ENCODE measurements around the gene IQGAP3.

Gene IQGAP3

DNA sequence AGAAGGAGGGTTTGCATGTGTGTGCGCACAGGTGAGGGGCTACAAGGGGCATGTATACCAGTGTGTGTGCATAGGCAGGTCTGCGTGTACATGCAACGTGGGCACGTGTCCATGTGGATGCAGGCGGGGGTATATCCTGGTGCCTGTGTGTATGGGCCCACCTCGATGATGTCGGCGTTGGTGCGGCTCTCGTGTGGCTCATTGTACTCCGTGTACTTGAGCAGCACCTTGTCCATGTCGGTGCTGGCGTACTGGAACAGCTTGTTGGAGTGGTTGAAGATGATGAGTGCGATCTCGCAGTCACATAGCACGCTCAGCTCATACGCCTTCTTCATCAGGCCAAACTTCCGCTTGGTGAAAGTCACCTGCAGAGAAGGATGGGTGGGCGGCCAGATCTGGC, 90.1 kb downstream of the IQGAP3 start:
- no peak for DNase-seq (ENCODE audit: low read depth in 1 of 2, low spot score in 1 of 2)
- in situ Hi-C loops (cut with HindIII; ENCODE audit: low pct_unique_long_range_greater_than_20kb, low sequenced_read_pairs): no loop called here

DNA sequence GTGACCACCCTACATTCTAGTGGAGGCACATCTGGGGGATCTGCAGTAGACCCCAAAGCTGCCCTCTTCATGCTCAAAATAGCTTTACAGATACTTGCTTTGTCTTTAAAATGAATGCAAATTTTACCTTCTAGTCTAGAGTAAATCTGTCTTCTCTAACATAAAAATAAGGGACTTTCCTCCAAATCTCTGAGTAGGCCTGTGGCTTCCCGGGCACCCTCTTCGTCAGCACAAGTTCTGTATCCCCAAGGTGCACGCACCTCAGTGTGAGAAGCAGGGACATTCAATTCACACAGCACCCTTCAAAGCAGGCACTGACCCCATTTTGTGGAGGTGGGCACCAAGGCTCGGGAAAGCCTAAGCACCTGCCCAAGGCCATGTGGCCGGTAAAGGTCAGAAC, 90.8 kb downstream of the IQGAP3 start:
- TF ChIP-seq JUND (IDR thresholded peaks at IDR 0.05; ENCODE audit: low read depth): no peak
- DNase-seq (ENCODE audit: low read depth in 1 of 2, low spot score in 1 of 2): no peak
- in situ Hi-C loops (cut with HindIII; ENCODE audit: low pct_unique_long_range_greater_than_20kb, low sequenced_read_pairs): no loop called here

More for the DNA sequence above, 90.1 kb downstream of the IQGAP3 start:
- TF ChIP-seq JUND (IDR thresholded peaks at IDR 0.05; ENCODE audit: low read depth): no peak

DNA sequence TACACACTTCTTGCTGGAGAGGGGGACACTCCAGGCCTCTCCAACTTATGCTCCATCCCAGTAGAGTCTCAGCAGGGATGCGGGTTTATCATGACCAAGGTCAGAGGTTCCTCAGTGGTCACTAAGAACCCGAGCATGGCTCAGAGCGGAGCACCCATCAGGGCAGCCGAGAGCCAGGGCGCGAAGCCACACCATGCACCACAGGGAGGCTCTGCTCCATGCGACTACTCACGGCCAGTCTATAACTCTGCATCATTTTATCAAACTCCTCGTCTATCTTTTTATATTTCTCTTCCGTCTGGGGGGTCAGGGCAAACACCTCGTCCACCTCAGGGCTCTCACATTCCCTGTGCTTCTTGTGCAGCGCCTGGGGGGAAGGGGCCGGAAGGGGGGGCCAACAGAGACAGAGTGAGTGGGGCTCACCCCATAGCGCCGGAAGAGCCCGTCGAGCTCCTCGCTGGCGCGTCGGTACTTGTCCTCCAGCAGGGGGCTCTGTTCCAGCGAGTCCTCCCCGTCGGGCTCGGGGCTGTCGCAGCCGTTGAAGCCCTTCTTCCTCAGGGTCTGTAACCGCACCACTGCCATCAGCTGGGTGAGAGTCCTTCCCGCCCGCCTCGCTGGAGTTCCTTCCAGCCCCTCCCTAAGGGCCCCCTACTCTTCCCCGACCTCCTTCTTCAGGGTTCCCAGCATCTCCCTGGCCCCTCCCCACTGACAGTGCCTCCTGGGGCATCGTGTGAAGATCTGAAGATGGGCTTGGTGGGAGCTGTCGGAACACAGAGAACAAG, 91.8 kb downstream of the IQGAP3 start:
- in situ Hi-C loops (cut with HindIII; ENCODE audit: low pct_unique_long_range_greater_than_20kb, low sequenced_read_pairs): no loop called here
- TF ChIP-seq JUND (IDR thresholded peaks at IDR 0.05; ENCODE audit: low read depth): no peak
- no peak for DNase-seq (ENCODE audit: low read depth in 1 of 2, low spot score in 1 of 2)

DNA sequence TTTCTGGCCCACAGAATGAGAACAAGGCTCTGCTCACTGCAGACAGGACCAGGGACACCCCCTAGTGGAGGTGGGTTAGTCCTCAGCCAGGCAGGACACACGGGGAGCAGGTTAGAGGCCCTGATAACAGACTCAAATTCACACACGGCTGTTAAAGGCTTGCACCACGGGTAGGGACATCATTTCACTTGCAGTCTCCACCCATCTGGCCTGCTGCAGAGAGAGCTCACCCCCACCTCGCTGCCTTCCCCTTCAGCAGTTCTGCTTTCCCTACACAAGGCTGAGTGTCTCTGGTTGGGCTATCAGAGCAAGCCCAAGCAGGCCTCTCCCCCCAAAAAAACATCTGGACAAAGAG, 92.4 kb downstream of the IQGAP3 start:
- TF ChIP-seq JUND (IDR thresholded peaks at IDR 0.05; ENCODE audit: low read depth): no peak
- no peak for DNase-seq (ENCODE audit: low read depth in 1 of 2, low spot score in 1 of 2)
- in situ Hi-C loops (cut with HindIII; ENCODE audit: low pct_unique_long_range_greater_than_20kb, low sequenced_read_pairs): no loop called here

DNA sequence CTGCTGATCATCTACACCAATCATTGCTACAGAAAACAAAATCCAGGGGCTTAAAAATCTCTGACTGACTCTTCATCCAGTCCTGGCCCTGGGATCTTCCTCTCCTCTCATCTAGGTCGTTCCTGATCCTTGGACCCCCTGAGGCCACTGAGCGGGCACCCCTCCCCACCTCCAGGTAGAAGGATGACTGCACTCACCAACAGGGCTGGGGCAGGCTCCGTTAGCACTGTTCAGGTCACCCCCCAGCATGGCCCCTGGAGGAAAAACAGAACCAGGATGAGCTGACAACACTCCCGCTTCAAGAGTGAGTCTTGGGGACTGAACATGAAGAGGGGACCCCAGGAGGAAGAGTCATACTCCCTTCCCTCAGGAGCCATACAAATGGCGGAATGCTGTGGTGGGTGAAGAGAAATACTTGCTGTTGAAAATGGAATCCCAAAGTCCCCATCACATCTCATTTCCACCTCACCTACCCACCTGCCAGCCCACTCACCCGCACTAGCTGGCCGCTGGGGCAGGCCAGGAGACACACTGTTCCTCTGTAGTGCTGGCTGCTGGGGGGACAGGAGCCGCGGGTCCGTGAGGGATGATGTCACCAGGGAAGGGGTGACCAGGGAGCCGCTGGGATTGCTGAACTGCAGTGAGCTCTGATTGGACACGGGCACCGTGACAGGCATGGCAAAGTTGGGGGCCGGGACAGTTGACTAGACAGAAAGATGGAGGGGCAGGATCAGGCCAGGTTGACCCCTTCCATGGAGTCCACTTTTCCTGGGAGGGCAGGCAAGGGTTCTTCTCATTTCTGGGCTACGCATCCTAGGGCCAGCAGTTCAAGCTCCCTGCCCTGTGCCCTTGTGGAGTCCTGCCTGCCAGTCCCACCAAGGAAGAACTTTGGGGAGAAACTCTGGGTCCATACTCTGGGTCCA, 93.0 kb downstream of the IQGAP3 start:
- in situ Hi-C loops (cut with HindIII; ENCODE audit: low pct_unique_long_range_greater_than_20kb, low sequenced_read_pairs): no loop called here
- no peak for DNase-seq (ENCODE audit: low read depth in 1 of 2, low spot score in 1 of 2)
- TF ChIP-seq JUND (IDR thresholded peaks at IDR 0.05; ENCODE audit: low read depth): no peak

DNA sequence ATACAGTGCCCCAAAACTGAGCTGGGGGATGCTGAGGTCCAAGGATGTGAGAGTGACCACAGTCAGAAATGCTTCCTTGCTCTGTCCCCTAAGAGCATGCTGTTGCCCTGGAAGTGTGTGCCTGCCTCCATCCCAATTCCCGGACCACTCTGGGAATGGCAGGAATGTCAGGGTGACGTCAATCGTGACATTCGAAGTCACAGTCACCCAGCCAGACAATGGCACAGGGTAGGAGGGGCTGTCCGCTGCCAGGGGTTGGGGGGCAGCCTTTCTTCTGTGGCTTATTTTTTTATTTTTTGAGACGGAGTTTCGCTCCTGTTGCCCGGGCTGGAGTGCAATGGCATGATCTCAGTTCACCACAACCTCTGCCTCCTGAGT, 94.1 kb downstream of the IQGAP3 start:
- no peak for DNase-seq (ENCODE audit: low read depth in 1 of 2, low spot score in 1 of 2)
- no peak for TF ChIP-seq JUND (IDR thresholded peaks at IDR 0.05; ENCODE audit: low read depth)
- in situ Hi-C loops (cut with HindIII; ENCODE audit: low pct_unique_long_range_greater_than_20kb, low sequenced_read_pairs): no loop called here

DNA sequence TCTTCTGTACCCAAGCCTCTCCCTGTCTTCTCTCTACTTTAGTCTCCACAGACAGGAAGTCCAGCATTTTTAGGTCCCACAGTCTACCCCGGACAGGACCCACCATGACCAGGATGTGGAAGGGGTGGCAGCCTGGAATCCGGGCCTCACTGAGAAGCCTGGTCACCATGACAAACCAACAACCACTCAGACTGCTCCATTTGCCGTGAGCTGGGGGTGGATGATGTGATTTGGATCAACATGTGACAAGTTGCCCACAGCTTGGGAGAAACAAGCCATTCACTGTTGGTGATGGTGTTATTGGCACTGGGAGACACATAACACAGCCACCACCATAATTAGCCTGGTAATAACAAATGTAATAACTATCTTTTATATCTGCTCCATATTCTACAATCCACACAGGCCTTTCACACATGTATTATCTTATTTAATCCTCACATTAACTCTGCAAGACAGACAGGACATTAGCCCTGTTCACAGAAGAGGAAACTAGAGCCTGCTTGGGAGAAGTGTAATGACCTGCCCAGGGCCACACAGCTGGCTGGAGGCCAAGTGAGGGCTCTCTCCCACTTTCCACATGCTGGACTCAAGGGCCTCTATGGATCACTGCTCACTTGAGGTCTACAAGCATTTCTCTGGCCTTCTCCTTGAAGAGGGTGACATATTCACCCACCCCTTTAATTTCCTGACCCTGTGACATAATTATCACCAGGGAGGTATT, 94.7 kb downstream of the IQGAP3 start:
- no peak for TF ChIP-seq JUND (IDR thresholded peaks at IDR 0.05; ENCODE audit: low read depth)
- no peak for DNase-seq (ENCODE audit: low read depth in 1 of 2, low spot score in 1 of 2)
- in situ Hi-C loops (cut with HindIII; ENCODE audit: low pct_unique_long_range_greater_than_20kb, low sequenced_read_pairs): no loop called here

DNA sequence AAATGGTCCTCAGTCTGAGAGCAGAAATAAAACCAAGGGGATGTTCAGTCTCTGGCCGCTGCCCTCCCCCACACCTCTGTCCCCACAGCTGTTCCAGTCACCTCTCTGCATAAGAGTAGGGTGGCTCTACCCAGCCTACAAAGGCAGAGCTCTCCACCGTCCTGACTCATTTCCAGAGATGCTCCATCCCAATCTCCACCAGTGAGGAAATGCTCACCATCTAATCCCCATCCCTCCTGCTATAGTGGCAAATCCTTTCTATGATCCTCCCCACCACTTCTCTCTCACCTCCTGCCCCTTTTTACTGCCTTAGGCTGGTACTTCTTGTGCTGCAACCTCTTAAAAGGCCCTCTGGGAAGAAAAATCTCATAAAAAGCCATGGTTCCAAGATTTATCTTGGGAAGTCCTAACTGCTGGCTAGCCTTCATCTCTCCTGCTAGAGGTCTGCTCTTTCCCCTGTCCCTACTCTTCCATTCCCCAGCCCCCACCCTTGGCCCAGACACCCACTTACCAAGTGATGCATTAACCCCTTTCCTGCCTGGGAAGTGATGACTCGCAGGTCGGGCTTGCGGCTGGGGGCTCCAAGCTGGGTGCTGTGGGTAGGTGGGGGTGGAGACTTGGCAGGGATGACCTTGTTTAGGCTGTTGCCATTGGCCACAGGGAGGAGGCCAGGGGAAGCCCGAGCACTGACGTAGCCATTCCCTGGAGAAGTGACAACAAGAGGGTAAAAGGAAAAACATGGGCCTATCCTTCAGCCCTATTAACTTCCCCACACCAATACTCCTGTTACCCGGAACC, 95.7 kb downstream of the IQGAP3 start:
- TF ChIP-seq JUND (IDR thresholded peaks at IDR 0.05; ENCODE audit: low read depth): no peak
- no peak for DNase-seq (ENCODE audit: low read depth in 1 of 2, low spot score in 1 of 2)
- in situ Hi-C loops (cut with HindIII; ENCODE audit: low pct_unique_long_range_greater_than_20kb, low sequenced_read_pairs): no loop called here

DNA sequence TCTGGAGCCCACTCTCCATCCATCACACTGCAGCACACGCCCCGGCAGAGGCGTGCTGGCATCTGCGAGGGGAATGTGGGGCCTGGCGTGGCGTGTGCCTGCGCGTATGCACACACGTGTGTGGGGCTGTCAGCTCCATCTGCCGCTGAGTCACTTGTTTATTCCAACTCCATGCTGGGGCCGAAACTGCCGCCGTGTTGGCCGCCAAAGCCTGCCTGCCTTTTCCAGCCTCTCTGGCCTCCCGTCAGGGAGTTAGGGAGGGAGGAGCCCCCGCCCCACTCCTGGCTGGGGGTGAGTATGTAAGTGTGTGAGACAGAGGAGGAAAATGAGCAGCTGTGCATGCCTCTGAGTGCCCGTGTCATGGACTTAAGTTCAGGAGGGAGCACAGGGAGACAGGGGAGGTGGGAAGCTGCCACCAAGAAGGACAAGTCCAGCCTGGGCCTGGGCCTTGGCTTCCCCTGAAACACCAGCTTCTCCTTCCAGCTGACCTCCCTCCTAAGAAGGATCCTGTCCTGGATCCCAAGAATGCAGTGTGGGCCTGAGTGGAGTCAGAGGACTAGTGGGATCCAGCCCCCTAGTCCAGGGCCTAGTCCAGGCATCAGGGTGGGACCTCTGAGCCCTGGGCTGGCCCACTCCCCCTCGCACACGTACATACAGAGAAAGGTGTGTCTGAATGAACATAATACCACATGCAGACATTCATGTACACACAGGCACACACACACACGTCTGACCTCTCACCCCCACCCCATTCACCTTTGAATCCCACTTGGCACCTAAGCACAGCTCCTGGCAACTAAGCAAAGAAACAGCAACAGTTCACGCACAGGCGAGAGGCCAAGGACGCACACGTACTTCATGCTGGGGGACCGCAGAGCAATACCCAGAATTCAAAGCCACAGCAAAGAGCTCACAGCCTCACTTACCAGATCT, 96.5 kb downstream of the IQGAP3 start:
- no peak for DNase-seq (ENCODE audit: low read depth in 1 of 2, low spot score in 1 of 2)
- in situ Hi-C loops (cut with HindIII; ENCODE audit: low pct_unique_long_range_greater_than_20kb, low sequenced_read_pairs): no loop called here
- no peak for TF ChIP-seq JUND (IDR thresholded peaks at IDR 0.05; ENCODE audit: low read depth)

Measured in T47D (cell line).